ENCODE results near the gene SCAF1.

DNA sequence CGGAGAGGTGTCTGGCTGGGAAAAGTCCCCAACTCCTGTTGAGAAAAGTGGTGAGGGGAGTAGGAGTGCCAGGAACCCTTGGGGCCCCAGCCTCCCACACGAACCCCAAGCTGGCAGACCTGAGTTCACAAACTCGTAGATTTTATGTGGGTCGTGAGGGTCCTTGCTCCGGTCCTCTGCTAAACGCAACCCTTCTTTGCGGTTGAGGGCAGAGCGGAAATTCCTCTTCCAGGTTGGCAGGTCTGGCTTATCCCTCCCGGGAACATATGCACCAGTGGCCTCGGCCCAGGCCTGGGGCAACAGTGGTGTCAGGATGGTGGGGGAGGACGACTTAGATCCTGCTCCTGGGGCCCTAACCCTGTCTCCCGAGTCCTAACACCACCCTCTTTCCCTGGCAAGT is 21.2 kb downstream of the SCAF1 start:
- TF ChIP-seq, protein P1, sequence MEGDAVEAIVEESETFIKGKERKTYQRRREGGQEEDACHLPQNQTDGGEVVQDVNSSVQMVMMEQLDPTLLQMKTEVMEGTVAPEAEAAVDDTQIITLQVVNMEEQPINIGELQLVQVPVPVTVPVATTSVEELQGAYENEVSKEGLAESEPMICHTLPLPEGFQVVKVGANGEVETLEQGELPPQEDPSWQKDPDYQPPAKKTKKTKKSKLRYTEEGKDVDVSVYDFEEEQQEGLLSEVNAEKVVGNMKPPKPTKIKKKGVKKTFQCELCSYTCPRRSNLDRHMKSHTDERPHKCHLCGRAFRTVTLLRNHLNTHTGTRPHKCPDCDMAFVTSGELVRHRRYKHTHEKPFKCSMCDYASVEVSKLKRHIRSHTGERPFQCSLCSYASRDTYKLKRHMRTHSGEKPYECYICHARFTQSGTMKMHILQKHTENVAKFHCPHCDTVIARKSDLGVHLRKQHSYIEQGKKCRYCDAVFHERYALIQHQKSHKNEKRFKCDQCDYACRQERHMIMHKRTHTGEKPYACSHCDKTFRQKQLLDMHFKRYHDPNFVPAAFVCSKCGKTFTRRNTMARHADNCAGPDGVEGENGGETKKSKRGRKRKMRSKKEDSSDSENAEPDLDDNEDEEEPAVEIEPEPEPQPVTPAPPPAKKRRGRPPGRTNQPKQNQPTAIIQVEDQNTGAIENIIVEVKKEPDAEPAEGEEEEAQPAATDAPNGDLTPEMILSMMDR (conservative IDR thresholded peaks at IDR 0.05; ENCODE audit: low read depth, low read length) = no peak
- TF ChIP-seq EZH2phosphoT487 (IDR thresholded peaks at IDR 0.05; ENCODE audit: borderline replicate concordance, low read length) = no peak

Data from PC-3 (cell line).